Measurements from ENCODE around the gene ERBB2.
A peak's percentile ranks its signal among the peaks of the same experiment; 100 is the strongest.
"Not testable (repeated sequence)": the region's sequence is repeated elsewhere in the genome, so short reads cannot be mapped to it uniquely, and the experiment has no call there.

Gene ERBB2

GRCh38 chr17:39750131-39751015 is 50.5 kb downstream of the ERBB2 start:
- DNase-seq, result no peak

- DNase-seq, result no peak
Observed at GRCh38 chr17:39751016-39751543, 51.2 kb downstream of the ERBB2 start.

GRCh38 chr17:39751637-39752036 is 51.8 kb downstream of the ERBB2 start:
- no peak for DNase-seq

- no peak for DNase-seq
Observed at GRCh38 chr17:39752241-39752881, 52.5 kb downstream of the ERBB2 start.

- no peak for DNase-seq
Observed at GRCh38 chr17:39753514-39754160, 53.8 kb downstream of the ERBB2 start.

- peak; percentile 93 for DNase-seq
Observed at GRCh38 chr17:39754161-39754957, 54.5 kb downstream of the ERBB2 start.

- no peak for DNase-seq
Observed at GRCh38 chr17:39754958-39755553, 55.2 kb downstream of the ERBB2 start.

- DNase-seq, result peak; percentile 55
Observed at GRCh38 chr17:39755554-39756379, 55.9 kb downstream of the ERBB2 start.

- DNase-seq, result no peak
Observed at GRCh38 chr17:39756380-39757079, 56.7 kb downstream of the ERBB2 start.

- no peak for DNase-seq
Observed at GRCh38 chr17:39757176-39757662, 57.4 kb downstream of the ERBB2 start.

GRCh38 chr17:39757931-39758873 is 58.3 kb downstream of the ERBB2 start:
- peak; percentile 37 for DNase-seq

- DNase-seq, result no peak
Observed at GRCh38 chr17:39759204-39759603, 59.3 kb downstream of the ERBB2 start.

GRCh38 chr17:39761861-39762496 is 62.1 kb downstream of the ERBB2 start:
- no peak for DNase-seq

- DNase-seq, result no peak
Observed at GRCh38 chr17:39763051-39763820, 63.4 kb downstream of the ERBB2 start.

GRCh38 chr17:39764171-39764570 is 64.3 kb downstream of the ERBB2 start:
- DNase-seq, result not testable (repeated sequence)

- DNase-seq, result no peak
Observed at GRCh38 chr17:39765175-39765574, 65.3 kb downstream of the ERBB2 start.

- DNase-seq, result no peak
Observed at GRCh38 chr17:39765766-39766165, 65.9 kb downstream of the ERBB2 start.

- DNase-seq, result no peak
Observed at GRCh38 chr17:39767147-39767546, 67.3 kb downstream of the ERBB2 start.

All from activated naive CD4-positive, alpha-beta T cell treated with anti-CD3 and anti-CD28 coated beads, Interleukin-2, amount 50 U/mL, for 16 hours (primary cell).